ENCODE results near the gene STRN4.

DNA sequence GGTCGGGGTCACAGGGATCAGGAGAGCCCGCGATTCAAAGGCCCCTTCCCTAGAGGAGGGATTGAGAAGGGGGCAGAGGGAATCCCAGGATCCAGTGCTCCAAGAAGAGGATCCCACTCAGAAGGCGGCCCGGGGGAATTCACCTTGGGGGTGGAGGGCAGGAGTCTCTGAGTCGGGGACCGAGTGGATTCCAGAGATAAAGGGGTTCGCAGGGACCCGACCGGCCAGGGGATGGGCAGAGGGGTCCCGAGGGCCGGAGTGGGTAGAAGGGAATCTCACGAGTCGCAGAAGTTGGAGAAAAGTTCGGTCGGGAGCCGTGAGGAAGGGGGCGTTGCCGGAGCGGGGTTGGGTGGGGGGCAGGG is 29.6 kb downstream of the STRN4 start:
- TF ChIP-seq CTCF (IDR thresholded peaks at IDR 0.05): no peak
- no peak for TF ChIP-seq POLR2A (IDR thresholded peaks at IDR 0.05)
